NT2/D1 (cell line): Measurements from ENCODE around the gene PRAME.
"Not testable (repeated sequence)": the region's sequence is repeated elsewhere in the genome, so short reads cannot be mapped to it uniquely, and the experiment has no call there.

ENCODE experiments used
- DNase-seq: peaks from one replicate; pipeline ENCODE4 v3.0.0-alpha.2; 2011; ENCODE audit warnings: low read depth, low spot score
- H3K27me3 ChIP-seq: 2 replicates; pipeline ENCODE4 v1.6.0; 2011; ENCODE audit warnings: mild to moderate bottlenecking; ENCODE audit not compliant: insufficient read length, insufficient read depth
- H3K36me3 ChIP-seq: 2 replicates; pipeline ENCODE4 v1.6.1; 2011; ENCODE audit warnings: mild to moderate bottlenecking, low read length, mixed read lengths; ENCODE audit not compliant: insufficient read depth, insufficient read length
- H3K4me1 ChIP-seq: 2 replicates; pipeline ENCODE4 v1.5.1; 2011; ENCODE audit not compliant: insufficient read depth, insufficient read length
- H3K4me3 ChIP-seq: 2 replicates; pipeline ENCODE4 v1.5.1; 2011; ENCODE audit warnings: low read depth; ENCODE audit not compliant: insufficient read length
- H3K9ac ChIP-seq: 2 replicates; pipeline ENCODE4 v1.6.0; 2011; ENCODE audit warnings: low read depth; ENCODE audit not compliant: insufficient read length
- H3K9me3 ChIP-seq: 2 replicates; pipeline ENCODE4 v1.5.1; 2011; ENCODE audit warnings: mild to moderate bottlenecking, low read length; ENCODE audit not compliant: insufficient read depth
- SUZ12 ChIP-seq: IDR thresholded peaks from 2 replicates; pipeline ENCODE4 v1.6.1; 2011; ENCODE audit not compliant: insufficient read length, insufficient read depth; ENCODE audit errors: extremely low read depth
- YY1 ChIP-seq: IDR thresholded peaks from 2 replicates; pipeline ENCODE4 v1.6.1; 2011; ENCODE audit not compliant: insufficient read length, insufficient read depth
- ZNF274 ChIP-seq: IDR thresholded peaks from 2 replicates; pipeline ENCODE4 v1.6.1; 2011; ENCODE audit warnings: mild to moderate bottlenecking, low read depth, low read length

Gene PRAME

DNA sequence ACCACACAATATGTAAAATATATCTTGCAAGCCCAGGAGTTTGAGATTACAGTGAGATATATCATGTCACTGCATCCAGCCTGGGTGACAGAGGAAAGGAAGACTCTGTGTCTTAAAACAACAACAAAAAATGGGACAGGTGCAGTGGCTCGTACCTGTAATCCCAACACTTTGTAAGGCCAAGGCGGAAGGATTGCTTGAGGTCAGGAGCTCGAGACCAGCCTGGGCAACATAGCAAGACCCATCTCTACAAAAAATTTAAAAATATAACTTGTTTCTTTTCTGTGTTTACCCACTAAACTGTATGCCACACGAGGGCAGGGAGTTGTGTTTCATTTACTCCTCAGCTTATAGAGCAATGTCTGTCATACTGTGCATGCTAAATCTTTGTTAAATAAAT lies 42.1 kb downstream of the PRAME start:
- Histone ChIP-seq H3K36me3 (no peaks in the 10 kb centered on the region), H3K27me3 (peaks cover 89% of the 10 kb centered on the region), H3K9ac (no peak overlapping the region), H3K4me3 (no peak overlapping the region), H3K4me1 (no peaks in the 10 kb centered on the region), H3K9me3 (no peaks in the 10 kb centered on the region)
- TF ChIP-seq SUZ12, result no peak
- no peak for TF ChIP-seq YY1
- no peak for TF ChIP-seq ZNF274
- no peak for DNase-seq

DNA sequence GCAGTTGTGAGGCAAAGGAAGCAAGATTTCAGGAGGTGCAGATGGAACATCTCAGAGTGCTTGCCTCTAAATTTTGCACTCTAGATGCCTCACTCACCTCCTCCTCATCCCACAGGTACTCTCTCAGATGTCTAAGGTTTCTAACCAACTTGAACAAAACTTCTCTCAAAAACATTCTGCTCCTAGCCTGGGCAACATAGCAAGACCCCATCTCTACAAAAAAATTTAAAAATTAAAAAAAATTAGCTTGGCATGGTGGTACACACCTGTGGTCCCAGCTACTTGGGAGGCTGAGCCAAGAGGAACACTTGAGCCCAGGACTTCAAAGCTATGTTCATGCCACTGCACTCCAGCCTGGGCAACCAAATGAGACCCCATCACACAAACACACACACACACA lies 43.2 kb downstream of the PRAME start:
- peaks cover 89% of the 10 kb centered on the region for H3K27me3 ChIP-seq
- H3K4me1 ChIP-seq, result no peaks in the 10 kb centered on the region
- no peak overlapping the region for H3K9ac ChIP-seq
- TF ChIP-seq SUZ12 (no peak), YY1 (no peak), ZNF274 (no peak)
- peaks cover 2% of the 10 kb centered on the region for H3K9me3 ChIP-seq
- H3K36me3 ChIP-seq, result no peaks in the 10 kb centered on the region
- DNase-seq, result no peak
- no peak overlapping the region for H3K4me3 ChIP-seq

DNA sequence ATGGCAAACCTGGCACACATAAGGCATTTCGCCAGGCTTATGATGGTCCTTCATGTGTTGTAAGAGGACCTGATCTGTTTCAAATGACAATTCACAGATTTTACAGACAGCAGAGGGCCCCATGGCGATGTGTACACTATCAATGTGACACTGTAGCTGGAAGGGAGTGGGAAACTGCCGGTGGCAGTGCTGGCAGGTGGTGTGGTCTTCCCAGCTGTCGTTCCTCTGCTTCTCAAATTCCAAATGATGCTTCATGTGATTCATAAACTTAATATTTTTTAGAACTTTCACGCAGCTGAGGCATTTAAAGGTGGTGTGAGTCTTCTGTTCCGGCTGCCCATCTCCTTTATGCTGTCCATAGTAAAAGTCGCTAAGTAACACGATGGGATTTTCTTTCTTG lies 44.6 kb downstream of the PRAME start:
- not testable (repeated sequence) for DNase-seq

DNA sequence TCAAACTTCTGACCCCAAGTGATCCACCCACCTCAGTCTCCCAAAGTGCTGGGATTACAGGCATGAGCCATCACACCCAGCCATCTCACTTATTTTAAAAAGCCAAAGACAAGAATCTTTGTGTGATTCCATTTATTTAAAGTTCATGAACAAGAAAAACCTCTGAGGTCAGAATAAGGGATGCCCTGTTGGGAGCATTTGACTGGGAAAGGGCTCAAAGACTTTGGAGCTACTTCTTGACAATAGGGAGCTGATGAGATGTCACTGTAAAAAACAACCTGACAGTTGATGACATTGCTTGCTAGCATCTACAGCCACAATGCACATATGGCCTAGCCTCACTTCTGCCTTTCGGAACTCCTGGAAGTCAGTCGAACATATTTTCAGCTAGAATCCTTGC lies 45.4 kb downstream of the PRAME start:
- Histone ChIP-seq H3K4me3 (no peak overlapping the region), H3K27me3 (peaks cover 81% of the 10 kb centered on the region)
- no peak for DNase-seq

More for the DNA sequence above, 44.6 kb downstream of the PRAME start:
- H3K9ac ChIP-seq, H3K36me3 ChIP-seq, H3K4me1 ChIP-seq, H3K4me3 ChIP-seq: not testable (repeated sequence)
- Histone ChIP-seq H3K9me3 (peaks cover 16% of the 10 kb centered on the region), H3K27me3 (peaks cover 79% of the 10 kb centered on the region)

DNA sequence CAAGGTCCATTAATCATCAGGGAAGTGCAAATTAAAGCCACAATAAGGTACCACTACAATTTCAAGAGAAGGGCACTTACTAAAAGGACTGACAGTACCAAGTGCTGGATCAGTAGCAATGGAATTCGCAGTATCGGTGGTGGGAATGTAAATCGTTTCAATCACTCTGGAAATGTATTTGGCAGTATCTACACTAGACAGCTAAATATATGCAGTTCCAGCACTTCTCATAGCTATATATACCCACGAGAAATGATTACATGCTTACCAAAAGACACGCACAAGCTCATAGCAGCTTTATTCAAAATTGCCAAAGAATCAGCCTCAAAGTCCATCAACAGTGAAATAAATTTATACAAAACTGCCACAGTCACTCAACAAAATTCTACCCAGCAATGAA lies 46.1 kb downstream of the PRAME start:
- Histone ChIP-seq H3K36me3 (no peaks in the 10 kb centered on the region), H3K9me3 (peaks cover 24% of the 10 kb centered on the region), H3K4me3 (no peak overlapping the region), H3K9ac (no peak overlapping the region), H3K4me1 (no peaks in the 10 kb centered on the region), H3K27me3 (peaks cover 87% of the 10 kb centered on the region)
- TF ChIP-seq ZNF274 (no peak), SUZ12 (no peak), YY1 (no peak)
- no peak for DNase-seq

More for the DNA sequence above, 45.4 kb downstream of the PRAME start:
- H3K36me3 ChIP-seq, result no peaks in the 10 kb centered on the region
- peaks cover 24% of the 10 kb centered on the region for H3K9me3 ChIP-seq
- H3K9ac ChIP-seq, result no peak overlapping the region
- H3K4me1 ChIP-seq, result no peaks in the 10 kb centered on the region
- TF ChIP-seq ZNF274, result no peak
- TF ChIP-seq YY1, result no peak
- TF ChIP-seq SUZ12, result no peak

DNA sequence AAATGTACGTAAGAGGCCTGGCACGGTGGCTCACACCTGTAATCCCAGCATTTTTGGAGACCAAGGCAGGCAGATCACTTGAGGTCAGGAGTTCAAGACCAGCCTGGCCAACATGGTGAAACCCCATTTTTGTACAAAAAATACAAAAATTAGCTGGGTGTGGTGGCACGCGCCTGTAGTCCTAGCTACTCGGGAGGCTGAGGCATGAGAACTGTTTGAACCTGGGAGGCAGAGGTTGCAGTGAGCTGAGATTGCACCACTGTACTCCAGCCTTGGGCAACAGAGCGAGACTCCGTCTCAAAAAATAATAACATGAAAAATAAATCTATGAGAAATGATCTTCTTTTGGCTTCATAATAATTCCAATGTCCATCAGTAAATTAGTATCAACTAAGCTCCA lies 48.2 kb downstream of the PRAME start:
- peaks cover 90% of the 10 kb centered on the region for H3K27me3 ChIP-seq

DNA sequence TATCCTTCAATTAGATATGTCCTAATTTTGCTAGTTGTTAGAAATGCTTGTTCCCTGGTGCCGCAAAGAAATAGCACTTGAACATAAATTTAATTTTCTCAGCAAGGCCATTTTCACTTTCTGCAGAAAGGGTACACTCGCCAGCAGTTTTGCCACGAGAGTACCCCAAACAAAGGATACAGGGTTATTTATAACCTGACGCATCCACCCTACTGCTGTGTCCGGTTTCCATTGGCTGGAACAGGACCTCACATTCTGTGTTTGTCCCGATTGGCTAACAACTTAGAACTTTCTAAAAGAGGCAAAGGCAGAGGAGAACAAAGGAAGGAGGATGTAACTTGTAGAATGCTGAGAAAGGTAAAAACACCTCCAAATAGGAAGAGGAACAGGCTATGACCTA lies 49.2 kb downstream of the PRAME start:
- not testable (repeated sequence) for H3K9ac ChIP-seq, H3K4me1 ChIP-seq, H3K4me3 ChIP-seq, H3K36me3 ChIP-seq, DNase-seq
- Histone ChIP-seq H3K27me3 (peaks cover 86% of the 10 kb centered on the region), H3K9me3 (peaks cover 24% of the 10 kb centered on the region)

More for the DNA sequence above, 48.2 kb downstream of the PRAME start:
- H3K4me1 ChIP-seq, DNase-seq, H3K36me3 ChIP-seq, H3K9ac ChIP-seq, H3K4me3 ChIP-seq: not testable (repeated sequence)
- peaks cover 24% of the 10 kb centered on the region for H3K9me3 ChIP-seq
